ENCODE results near the gene GSAP. TPM values are rescaled to one million over a fixed set of nuclear protein-coding genes. Genes with fewer than 3 reads are reported as not detected.
"Not testable (repeated sequence)": the region's sequence is repeated elsewhere in the genome, so short reads cannot be mapped to it uniquely, and the experiment has no call there.

Gene GSAP
- total RNA-seq, 1 donor from 2014 or later = 13.0 TPM

DNA sequence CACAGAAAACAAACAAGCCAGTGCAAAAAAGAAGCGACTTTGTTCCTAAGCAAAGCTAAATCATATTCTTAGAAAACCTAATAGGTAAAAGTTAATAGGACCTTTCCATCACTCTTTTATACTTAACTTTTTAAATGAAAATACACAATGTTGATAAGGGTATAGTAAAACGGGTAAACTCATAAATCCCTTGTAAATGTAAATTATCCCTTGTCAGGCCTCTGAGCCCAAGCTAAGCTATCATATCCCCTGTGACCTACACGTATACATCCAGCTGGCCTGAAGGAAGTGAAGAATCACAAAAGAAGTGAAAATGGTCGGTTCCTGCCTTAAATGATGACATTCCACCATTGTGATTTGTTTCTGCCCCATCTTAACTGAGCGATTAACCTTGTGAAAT, 76.4 kb downstream of the GSAP start:
- intact Hi-C loops (cut with DNase I) = loop anchor here (10.0 kb wide), 1 partner anchor 85 kb away; no protein-coding TSS in a partner anchor
- Histone ChIP-seq H3K27me3 (no peaks in the 10 kb centered on the region), H3K4me3 (no peak overlapping the region), H3K36me3 (no peaks in the 10 kb centered on the region), H3K9me3 (no peaks in the 10 kb centered on the region), H3K27ac (no peak overlapping the region), H3K4me1 (peaks cover 9% of the 10 kb centered on the region)
- DNase-seq (ENCODE audit: extremely low spot score in 2 of 2) = no peak
- TF ChIP-seq POLR2A (IDR thresholded peaks at IDR 0.05) (no peak), CTCF (IDR thresholded peaks at IDR 0.05) (no peak), POLR2AphosphoS5 (IDR thresholded peaks at IDR 0.05; ENCODE audit: insufficient read depth in 1 of 2, low read depth in 1 of 2) (no peak)

DNA sequence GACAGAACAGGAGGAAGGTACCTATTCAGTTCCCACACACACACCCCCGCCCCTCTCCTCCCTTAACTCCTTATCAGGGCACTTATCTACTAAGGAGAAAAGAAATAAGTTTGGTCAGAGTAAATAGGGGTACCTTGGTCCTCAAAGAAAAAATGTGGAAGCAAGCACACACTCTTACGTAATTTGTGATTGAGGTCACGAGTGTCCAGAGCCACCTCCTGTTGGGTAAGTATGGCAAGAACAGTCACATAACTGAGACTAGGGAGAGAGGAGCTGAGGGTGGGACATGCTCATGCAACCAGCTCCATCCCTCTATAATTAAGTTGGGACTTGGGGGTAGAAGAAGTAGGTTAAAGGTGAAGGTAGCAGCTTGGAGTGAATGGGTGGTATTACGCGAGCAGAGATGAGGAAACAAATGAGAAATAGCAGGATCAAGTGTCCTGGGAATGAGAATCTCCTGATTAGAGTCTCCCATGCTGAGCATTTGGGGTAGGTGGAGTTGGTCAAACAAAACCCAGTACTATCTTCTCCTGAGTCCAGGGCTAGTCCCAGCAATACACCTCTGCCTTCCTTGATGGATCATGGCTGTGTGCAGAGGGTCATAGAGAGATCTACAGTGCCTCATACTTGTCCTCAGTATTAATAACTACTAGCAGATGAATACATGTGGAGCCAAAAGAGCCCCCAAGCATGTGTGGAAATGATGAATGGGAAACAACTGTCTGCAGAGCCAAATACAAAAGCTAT, 77.1 kb downstream of the GSAP start:
- no peaks in the 10 kb centered on the region for H3K27me3 ChIP-seq
- H3K27ac ChIP-seq = no peak overlapping the region

GRCh38 chr7:77338260-77338659, 77.9 kb downstream of the GSAP start:
- intact Hi-C loops (cut with DNase I) = loop anchor here (10.0 kb wide), 1 partner anchor 83 kb away; no protein-coding TSS in a partner anchor
- H3K4me3 ChIP-seq = no peak overlapping the region
- TF ChIP-seq CTCF (IDR thresholded peaks at IDR 0.05) (no peak), POLR2AphosphoS5 (IDR thresholded peaks at IDR 0.05; ENCODE audit: insufficient read depth in 1 of 2, low read depth in 1 of 2) (peak in 1 of 2 donors; percentile 50), POLR2A (IDR thresholded peaks at IDR 0.05) (no peak)
- no peak overlapping the region for H3K27ac ChIP-seq
- H3K9me3 ChIP-seq = no peaks in the 10 kb centered on the region
- DNase-seq (ENCODE audit: extremely low spot score in 2 of 2) = no peak
- peaks cover 9% of the 10 kb centered on the region for H3K4me1 ChIP-seq
- H3K27me3 ChIP-seq = no peaks in the 10 kb centered on the region
- H3K36me3 ChIP-seq = no peaks in the 10 kb centered on the region

More for the DNA sequence above, 77.1 kb downstream of the GSAP start:
- intact Hi-C loops (cut with DNase I) = loop anchor here (10.0 kb wide), 1 partner anchor 84 kb away; no protein-coding TSS in a partner anchor
- no peaks in the 10 kb centered on the region for H3K36me3 ChIP-seq
- no peak overlapping the region for H3K4me3 ChIP-seq
- no peak for DNase-seq (ENCODE audit: extremely low spot score in 2 of 2)
- H3K9me3 ChIP-seq = no peaks in the 10 kb centered on the region
- peaks cover 9% of the 10 kb centered on the region for H3K4me1 ChIP-seq
- TF ChIP-seq CTCF (IDR thresholded peaks at IDR 0.05) = no peak
- TF ChIP-seq POLR2A (IDR thresholded peaks at IDR 0.05) = no peak
- TF ChIP-seq POLR2AphosphoS5 (IDR thresholded peaks at IDR 0.05; ENCODE audit: insufficient read depth in 1 of 2, low read depth in 1 of 2) = no peak

DNA sequence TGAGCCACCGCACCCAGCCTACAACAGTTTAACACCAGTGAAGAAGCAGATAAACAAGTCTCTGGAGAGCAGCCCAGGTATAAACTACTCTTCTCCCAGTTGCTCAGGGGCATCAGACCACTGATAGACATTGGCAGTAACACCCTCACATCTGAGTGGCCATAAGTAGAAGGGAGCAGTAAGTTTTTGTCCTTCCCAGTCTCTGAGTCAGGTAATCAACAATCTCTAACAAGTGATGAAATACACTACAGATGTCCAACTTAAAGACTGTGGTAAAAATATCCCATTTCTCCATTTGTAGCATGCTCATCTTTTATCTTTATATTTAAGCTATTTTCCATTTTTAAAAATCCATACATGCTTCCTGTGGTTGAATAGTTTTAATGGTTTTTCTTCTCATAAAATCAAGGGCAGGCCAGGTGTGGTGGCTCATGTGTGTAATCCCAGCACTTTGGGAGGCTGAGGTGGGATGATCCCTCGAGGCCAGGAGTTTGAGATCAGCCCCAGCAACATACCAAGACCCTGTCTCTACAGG, 78.6 kb downstream of the GSAP start:
- Histone ChIP-seq H3K36me3 (no peaks in the 10 kb centered on the region), H3K9me3 (no peaks in the 10 kb centered on the region), H3K4me3 (no peak overlapping the region), H3K27me3 (no peaks in the 10 kb centered on the region), H3K4me1 (peaks cover 9% of the 10 kb centered on the region), H3K27ac (peak overlapping the region; percentile 9)
- intact Hi-C loops (cut with DNase I) = loop anchor here (10.0 kb wide), 1 partner anchor 83 kb away; no protein-coding TSS in a partner anchor
- no peak for DNase-seq (ENCODE audit: extremely low spot score in 2 of 2)
- TF ChIP-seq CTCF (IDR thresholded peaks at IDR 0.05) = no peak

DNA sequence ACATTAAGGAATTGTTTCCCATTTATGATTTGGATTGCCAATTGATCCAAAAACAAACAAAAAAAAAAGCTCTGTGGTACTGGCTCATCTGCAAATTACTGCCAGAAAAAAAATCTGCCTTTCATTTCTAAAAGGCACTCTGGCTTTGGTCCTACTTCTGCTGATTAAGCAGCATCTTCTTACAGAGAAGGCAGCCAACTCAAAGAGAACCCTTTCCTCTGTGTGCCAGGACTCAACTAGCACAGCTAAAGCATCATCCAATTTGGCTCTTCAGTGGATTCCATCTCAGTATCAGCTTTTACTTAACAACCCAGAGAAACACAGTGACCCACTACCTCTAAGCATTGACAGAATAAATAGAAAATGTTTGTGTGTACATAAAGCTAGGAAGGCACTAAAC, 80.6 kb downstream of the GSAP start:
- TF ChIP-seq POLR2A (IDR thresholded peaks at IDR 0.05) (no peak), CTCF (IDR thresholded peaks at IDR 0.05) (no peak), POLR2AphosphoS5 (IDR thresholded peaks at IDR 0.05; ENCODE audit: insufficient read depth in 1 of 2, low read depth in 1 of 2) (no peak)
- Histone ChIP-seq H3K9me3 (no peaks in the 10 kb centered on the region), H3K4me1 (peaks cover 14% of the 10 kb centered on the region), H3K27ac (no peak overlapping the region), H3K27me3 (no peaks in the 10 kb centered on the region), H3K4me3 (no peak overlapping the region), H3K36me3 (no peaks in the 10 kb centered on the region)
- intact Hi-C loops (cut with DNase I) = loop anchor here (10.0 kb wide), 1 partner anchor 81 kb away; no protein-coding TSS in a partner anchor
- DNase-seq (ENCODE audit: extremely low spot score in 2 of 2) = no peak

DNA sequence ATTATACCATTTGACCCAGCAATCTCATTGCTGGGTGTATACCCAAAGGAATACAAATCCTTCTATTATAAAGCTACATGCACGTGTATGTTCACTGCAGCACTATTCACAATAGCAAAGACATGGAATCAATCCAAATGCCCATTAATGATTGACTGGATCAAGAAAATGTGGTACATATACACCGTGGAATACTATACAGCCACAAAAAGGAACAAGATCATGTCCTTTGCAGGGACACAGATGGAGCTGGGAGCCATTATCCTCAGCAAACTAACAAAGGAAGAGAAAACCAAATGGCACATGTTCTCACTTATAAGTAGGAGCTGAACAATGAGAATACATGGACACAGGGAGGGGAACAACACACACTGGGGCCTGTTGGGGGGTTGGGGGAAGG, 82.1 kb downstream of the GSAP start:
- not testable (repeated sequence) for H3K27me3 ChIP-seq; H3K9me3 ChIP-seq; DNase-seq (ENCODE audit: extremely low spot score in 2 of 2); H3K36me3 ChIP-seq; H3K27ac ChIP-seq; H3K4me3 ChIP-seq
- peaks cover 24% of the 10 kb centered on the region for H3K4me1 ChIP-seq
- intact Hi-C loops (cut with DNase I) = loop anchor here (10.0 kb wide), 1 partner anchor 79 kb away; no protein-coding TSS in a partner anchor
